Lower lobe of right lung (tissue), 2 donors: ENCODE measurements around the gene DNAH2. TPM values are rescaled to one million over a fixed set of nuclear protein-coding genes. Genes with fewer than 3 reads are reported as not detected.

ENCODE experiments used
- ATAC-seq, 2 donors: fragments of 200-7000 bp; cut with Tn5 transposase; one replicate each; pipeline ENCODE4 v1.9.1; 2020 to 2022; ENCODE audit warnings: mild to moderate bottlenecking in 2 of 2, moderate library complexity in 2 of 2
- DNase-seq: peaks from one replicate; pipeline ENCODE4 v3.0.0-alpha.2; 2020
- H3K27ac ChIP-seq: fragments of 200-600 bp; one replicate; pipeline ENCODE4 v1.8.0; 2022
- H3K27me3 ChIP-seq: fragments of 200-600 bp; one replicate; pipeline ENCODE4 v1.8.0; 2022; ENCODE audit warnings: low read depth
- H3K36me3 ChIP-seq: fragments of 200-600 bp; one replicate; pipeline ENCODE4 v1.8.0; 2022; ENCODE audit warnings: mild to moderate bottlenecking
- H3K4me1 ChIP-seq: fragments of 200-600 bp; one replicate; pipeline ENCODE4 v1.8.0; 2022
- H3K4me3 ChIP-seq: fragments of 200-600 bp; one replicate; pipeline ENCODE4 v1.8.0; 2022; ENCODE audit warnings: mild to moderate bottlenecking
- H3K9me3 ChIP-seq: fragments of 200-600 bp; one replicate; pipeline ENCODE4 v1.8.0; 2022
- intact Hi-C: fragments of 100-400 bp; cut with DNase I; formaldehyde crosslinking; loops from one replicate; pipeline ENCODE4 v1.11.0; 2022
- total RNA-seq: library from RNA; stranded (reverse); fragmentation: NEBNext Ultra II Directional; extraction: Animal tissue kit (Norgen Biotek cat#: 25700); gene quantifications from one replicate; pipeline ENCODE4 v1.2.1, GENCODE V29; 2021
- TF ChIP-seq, protein P1 (sequence below): fragments of 200-600 bp; IDR thresholded peaks from one replicate; pipeline ENCODE4 v1.8.0; 2022; ENCODE audit warnings: antibody characterized with exemption, mild to moderate bottlenecking
- donor health status: DM: no; HTN: yes; CAD: no; lungs with severe emphysema.

Gene DNAH2
- total RNA-seq, 1 donor from 2014 or later = 6.2 TPM

DNA sequence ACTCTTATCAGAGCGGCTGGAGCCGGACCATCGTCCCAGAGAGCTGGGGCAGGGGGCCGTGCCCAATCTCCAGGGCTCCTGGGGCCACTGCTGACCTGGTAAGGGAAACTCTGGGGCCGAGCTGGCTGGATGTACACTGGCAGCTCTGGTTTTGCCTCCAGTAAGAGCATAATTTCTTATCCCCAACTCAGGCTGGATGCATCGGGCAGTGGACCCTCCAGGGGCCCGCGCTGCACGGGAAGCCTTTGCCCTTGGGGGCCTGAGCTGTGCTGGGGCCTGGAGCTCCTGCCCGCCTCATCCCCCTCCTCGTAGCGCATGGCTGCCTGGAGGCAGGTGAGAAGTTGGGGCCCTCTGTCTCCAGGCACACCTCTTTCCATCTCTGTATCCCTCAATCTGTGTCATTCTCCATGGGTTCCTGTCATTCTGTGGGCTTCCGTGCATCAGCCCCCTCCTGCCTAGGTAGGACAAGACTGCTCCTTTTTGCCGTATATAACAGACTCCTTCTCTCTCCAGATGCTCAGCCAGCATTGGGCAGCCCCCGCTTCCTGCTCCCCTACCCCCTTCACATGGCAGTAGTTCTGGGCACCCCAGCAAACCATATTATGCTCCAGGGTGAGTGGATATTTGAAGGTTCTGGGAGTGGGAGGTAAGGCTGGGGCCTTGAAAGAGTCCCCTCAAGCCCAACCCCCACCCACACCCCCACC, 128.0 kb downstream of the DNAH2 start:
- Histone ChIP-seq H3K27me3 (no peaks in the 10 kb centered on the region), H3K36me3 (peaks cover 53% of the 10 kb centered on the region), H3K4me1 (peaks cover 22% of the 10 kb centered on the region), H3K4me3 (peak overlapping the region; percentile 79), H3K9me3 (no peaks in the 10 kb centered on the region), H3K27ac (peak overlapping the region; percentile 99)
- peak; percentile 44 for DNase-seq
- no peak for ATAC-seq
- TF ChIP-seq, protein P1, sequence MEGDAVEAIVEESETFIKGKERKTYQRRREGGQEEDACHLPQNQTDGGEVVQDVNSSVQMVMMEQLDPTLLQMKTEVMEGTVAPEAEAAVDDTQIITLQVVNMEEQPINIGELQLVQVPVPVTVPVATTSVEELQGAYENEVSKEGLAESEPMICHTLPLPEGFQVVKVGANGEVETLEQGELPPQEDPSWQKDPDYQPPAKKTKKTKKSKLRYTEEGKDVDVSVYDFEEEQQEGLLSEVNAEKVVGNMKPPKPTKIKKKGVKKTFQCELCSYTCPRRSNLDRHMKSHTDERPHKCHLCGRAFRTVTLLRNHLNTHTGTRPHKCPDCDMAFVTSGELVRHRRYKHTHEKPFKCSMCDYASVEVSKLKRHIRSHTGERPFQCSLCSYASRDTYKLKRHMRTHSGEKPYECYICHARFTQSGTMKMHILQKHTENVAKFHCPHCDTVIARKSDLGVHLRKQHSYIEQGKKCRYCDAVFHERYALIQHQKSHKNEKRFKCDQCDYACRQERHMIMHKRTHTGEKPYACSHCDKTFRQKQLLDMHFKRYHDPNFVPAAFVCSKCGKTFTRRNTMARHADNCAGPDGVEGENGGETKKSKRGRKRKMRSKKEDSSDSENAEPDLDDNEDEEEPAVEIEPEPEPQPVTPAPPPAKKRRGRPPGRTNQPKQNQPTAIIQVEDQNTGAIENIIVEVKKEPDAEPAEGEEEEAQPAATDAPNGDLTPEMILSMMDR = no peak
- intact Hi-C loops = no loop called here

DNA sequence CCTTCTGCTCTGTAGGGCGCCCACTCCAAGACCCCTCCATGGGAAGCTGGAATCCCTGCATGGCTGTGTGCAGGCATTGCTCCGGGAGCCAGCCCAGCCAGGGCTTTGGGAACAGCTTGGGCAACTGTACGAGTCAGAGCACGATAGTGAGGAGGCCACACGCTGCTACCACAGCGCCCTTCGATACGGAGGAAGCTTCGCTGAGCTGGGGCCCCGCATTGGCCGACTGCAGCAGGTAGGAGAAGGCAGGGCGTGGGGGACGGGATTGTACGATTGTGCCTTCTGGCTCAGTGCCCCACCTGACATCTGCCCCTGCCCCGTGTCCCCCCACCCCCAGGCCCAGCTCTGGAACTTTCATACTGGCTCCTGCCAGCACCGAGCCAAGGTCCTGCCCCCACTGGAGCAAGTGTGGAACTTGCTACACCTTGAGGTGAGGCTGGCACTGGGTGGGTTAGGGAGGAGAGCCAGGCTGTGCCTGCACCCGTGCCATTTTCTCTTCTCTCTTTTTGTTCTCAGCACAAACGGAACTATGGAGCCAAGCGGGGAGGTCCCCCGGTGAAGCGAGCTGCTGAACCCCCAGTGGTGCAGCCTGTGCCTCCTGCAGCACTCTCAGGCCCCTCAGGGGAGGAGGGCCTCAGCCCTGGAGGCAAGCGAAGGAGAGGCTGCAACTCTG, 128.7 kb downstream of the DNAH2 start:
- peak; percentile 44 for DNase-seq
- H3K27ac ChIP-seq = no peak overlapping the region

DNA sequence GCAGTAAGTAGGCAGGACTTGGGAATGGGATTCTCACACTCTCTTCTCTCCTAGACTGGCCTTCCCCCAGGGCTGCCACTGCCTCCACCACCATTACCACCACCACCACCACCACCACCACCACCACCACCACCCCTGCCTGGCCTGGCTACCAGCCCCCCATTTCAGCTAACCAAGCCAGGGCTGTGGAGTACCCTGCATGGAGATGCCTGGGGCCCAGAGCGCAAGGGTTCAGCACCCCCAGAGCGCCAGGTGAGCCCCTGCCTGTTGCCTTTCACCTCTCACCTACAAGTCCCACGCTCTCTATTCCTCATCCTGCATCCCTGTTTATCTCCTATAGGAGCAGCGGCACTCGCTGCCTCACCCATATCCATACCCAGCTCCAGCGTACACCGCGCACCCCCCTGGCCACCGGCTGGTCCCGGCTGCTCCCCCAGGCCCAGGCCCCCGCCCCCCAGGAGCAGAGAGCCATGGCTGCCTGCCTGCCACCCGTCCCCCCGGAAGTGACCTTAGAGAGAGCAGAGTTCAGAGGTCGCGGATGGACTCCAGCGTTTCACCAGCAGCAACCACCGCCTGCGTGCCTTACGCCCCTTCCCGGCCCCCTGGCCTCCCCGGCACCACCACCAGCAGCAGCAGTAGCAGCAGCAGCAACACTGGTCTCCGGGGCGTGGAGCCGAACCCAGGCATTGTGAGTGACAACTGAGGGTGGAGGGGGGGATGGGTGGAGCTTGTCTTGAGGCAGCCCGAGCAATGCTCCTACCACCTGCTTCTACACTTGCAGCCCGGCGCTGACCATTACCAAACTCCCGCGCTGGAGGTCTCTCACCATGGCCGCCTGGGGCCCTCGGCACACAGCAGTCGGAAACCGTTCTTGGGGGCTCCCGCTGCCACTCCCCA, 129.5 kb downstream of the DNAH2 start:
- TF ChIP-seq, protein P1 = no peak
- no peak overlapping the region for H3K4me3 ChIP-seq
- H3K9me3 ChIP-seq = no peaks in the 10 kb centered on the region
- peaks cover 23% of the 10 kb centered on the region for H3K4me1 ChIP-seq
- DNase-seq = peak; percentile 46
- no peaks in the 10 kb centered on the region for H3K27me3 ChIP-seq
- ATAC-seq = no peak
- intact Hi-C loops = no loop called here
- no peak overlapping the region for H3K27ac ChIP-seq
- H3K36me3 ChIP-seq = peaks cover 68% of the 10 kb centered on the region

More for the DNA sequence above, 128.7 kb downstream of the DNAH2 start:
- no peaks in the 10 kb centered on the region for H3K27me3 ChIP-seq
- intact Hi-C loops = no loop called here
- H3K4me3 ChIP-seq = no peak overlapping the region
- H3K4me1 ChIP-seq = peaks cover 18% of the 10 kb centered on the region
- TF ChIP-seq, protein P1 = no peak
- no peak for ATAC-seq
- H3K36me3 ChIP-seq = peaks cover 60% of the 10 kb centered on the region
- H3K9me3 ChIP-seq = no peaks in the 10 kb centered on the region

DNA sequence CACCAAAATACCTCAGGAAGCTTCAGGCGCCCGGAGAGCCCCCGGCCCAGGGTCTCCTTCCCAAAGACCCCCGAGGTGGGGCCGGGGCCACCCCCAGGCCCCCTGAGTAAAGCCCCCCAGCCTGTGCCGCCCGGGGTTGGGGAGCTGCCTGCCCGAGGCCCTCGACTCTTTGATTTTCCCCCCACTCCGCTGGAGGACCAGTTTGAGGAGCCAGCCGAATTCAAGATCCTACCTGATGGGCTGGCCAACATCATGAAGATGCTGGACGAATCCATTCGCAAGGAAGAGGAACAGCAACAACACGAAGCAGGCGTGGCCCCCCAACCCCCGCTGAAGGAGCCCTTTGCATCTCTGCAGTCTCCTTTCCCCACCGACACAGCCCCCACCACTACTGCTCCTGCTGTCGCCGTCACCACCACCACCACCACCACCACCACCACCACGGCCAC, 130.6 kb downstream of the DNAH2 start:
- intact Hi-C loops = no loop called here
- Histone ChIP-seq H3K4me1 (peaks cover 25% of the 10 kb centered on the region), H3K9me3 (no peaks in the 10 kb centered on the region), H3K4me3 (no peak overlapping the region), H3K27me3 (no peaks in the 10 kb centered on the region), H3K27ac (no peak overlapping the region), H3K36me3 (peaks cover 80% of the 10 kb centered on the region)
- TF ChIP-seq, protein P1 = no peak
- DNase-seq (peak; percentile 44), ATAC-seq (no peak)

DNA sequence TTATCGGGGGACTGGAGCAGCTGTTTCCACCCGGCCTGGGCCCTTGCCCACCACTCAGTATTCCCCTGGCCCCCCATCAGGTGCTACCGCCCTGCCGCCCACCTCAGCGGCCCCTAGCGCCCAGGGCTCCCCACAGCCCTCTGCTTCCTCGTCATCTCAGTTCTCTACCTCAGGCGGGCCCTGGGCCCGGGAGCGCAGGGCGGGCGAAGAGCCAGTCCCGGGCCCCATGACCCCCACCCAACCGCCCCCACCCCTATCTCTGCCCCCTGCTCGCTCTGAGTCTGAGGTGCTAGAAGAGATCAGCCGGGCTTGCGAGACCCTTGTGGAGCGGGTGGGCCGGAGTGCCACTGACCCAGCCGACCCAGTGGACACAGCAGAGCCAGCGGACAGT, 131.2 kb downstream of the DNAH2 start:
- TF ChIP-seq, protein P1 = no peak
- peaks cover 86% of the 10 kb centered on the region for H3K36me3 ChIP-seq
- no peak for DNase-seq
- no peaks in the 10 kb centered on the region for H3K27me3 ChIP-seq
- intact Hi-C loops = no loop called here
- H3K27ac ChIP-seq = no peak overlapping the region
- H3K9me3 ChIP-seq = no peaks in the 10 kb centered on the region
- peaks cover 25% of the 10 kb centered on the region for H3K4me1 ChIP-seq
- no peak for ATAC-seq
- H3K4me3 ChIP-seq = no peak overlapping the region
